H1 (cell line): ENCODE data around the gene GRAMD4. TPM values are rescaled to one million over a fixed set of nuclear protein-coding genes. Genes with fewer than 3 reads are reported as not detected.

ENCODE experiments used
- GABPA ChIP-seq: IDR thresholded peaks from 2 replicates; pipeline ENCODE4 v1.6.1; 2011; ENCODE audit warnings: mild to moderate bottlenecking, low read length, moderate library complexity, borderline replicate concordance; ENCODE audit not compliant: insufficient read depth
- NANOG ChIP-seq: IDR thresholded peaks from 2 replicates; pipeline ENCODE4 v1.6.1; 2011; ENCODE audit warnings: low read length, low read depth, mild to moderate bottlenecking, inconsistent platforms; ENCODE audit not compliant: insufficient read depth, poor library complexity, severe bottlenecking
- SP2 ChIP-seq: IDR thresholded peaks from 2 replicates; pipeline ENCODE4 v1.6.1; 2012; ENCODE audit warnings: mild to moderate bottlenecking, low read length, inconsistent platforms
- polyA plus RNA-seq, 7 experiments: library from polyadenylated mRNA; depleted of rRNA in 3 of 7; stranded (reverse) in 5 of 7; unstranded in 2 of 7; fragments of >200 nt in 5 of 7; fragments of 200-250 nt in 2 of 7; gene quantifications; 1 replicate in 5 of 7; 2 replicates in 1 of 7; 4 replicates in 1 of 7; pipeline versions ENCODE4 v1.2.1 to v1.2.3, GENCODE V29; 2011 to 2013; ENCODE audit warnings: missing spikeins in 2 of 7, mixed read lengths in 2 of 7
- total RNA-seq: library from RNA; stranded (reverse); fragmentation: NEBNext Ultra II Directional; extraction: Animal tissue kit (Norgen Biotek cat#: 25700); gene quantifications from 2 replicates; pipeline ENCODE4 v1.2.1, GENCODE V29; 2021
- TF ChIP-seq, protein P1 (sequence below), 3 experiments: IDR thresholded peaks; 1 replicate in 2 of 3; 2 replicates in 1 of 3; pipeline versions ENCODE4 v1.5.1 to v1.6.1; 2011; ENCODE audit warnings: low read length in 3 of 3, mild to moderate bottlenecking in 3 of 3, inconsistent platforms in 2 of 3, low read depth in 1 of 3, moderate library complexity in 1 of 3; ENCODE audit not compliant: insufficient read depth in 1 of 3; ENCODE audit errors: control extremely low read depth in 1 of 3

The GRAMD4 gene
- total and polyA plus RNA-seq, 2 of the 8 experiments (the other 6 are each of a cell fraction or from before 2014, with no cell fraction given), result 7.9 to 25.6 TPM

- TF ChIP-seq, protein P1, sequence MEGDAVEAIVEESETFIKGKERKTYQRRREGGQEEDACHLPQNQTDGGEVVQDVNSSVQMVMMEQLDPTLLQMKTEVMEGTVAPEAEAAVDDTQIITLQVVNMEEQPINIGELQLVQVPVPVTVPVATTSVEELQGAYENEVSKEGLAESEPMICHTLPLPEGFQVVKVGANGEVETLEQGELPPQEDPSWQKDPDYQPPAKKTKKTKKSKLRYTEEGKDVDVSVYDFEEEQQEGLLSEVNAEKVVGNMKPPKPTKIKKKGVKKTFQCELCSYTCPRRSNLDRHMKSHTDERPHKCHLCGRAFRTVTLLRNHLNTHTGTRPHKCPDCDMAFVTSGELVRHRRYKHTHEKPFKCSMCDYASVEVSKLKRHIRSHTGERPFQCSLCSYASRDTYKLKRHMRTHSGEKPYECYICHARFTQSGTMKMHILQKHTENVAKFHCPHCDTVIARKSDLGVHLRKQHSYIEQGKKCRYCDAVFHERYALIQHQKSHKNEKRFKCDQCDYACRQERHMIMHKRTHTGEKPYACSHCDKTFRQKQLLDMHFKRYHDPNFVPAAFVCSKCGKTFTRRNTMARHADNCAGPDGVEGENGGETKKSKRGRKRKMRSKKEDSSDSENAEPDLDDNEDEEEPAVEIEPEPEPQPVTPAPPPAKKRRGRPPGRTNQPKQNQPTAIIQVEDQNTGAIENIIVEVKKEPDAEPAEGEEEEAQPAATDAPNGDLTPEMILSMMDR (IDR thresholded peaks at IDR 0.05; ENCODE audit: control extremely low read depth in 1 of 3, insufficient read depth in 1 of 3, low read depth in 1 of 3, low read length in 3 of 3), result no peak
- TF ChIP-seq GABPA, result no peak
- TF ChIP-seq SP2, result no peak
- TF ChIP-seq NANOG, result no peak
Measured at GRCh38 chr22:46697811-46698515, 77.8 kb downstream of the GRAMD4 start (continued).
